Measurements from ENCODE around the gene NOTUM.
"Not testable (repeated sequence)": the region's sequence is repeated elsewhere in the genome, so short reads cannot be mapped to it uniquely, and the experiment has no call there.

Gene NOTUM

DNA sequence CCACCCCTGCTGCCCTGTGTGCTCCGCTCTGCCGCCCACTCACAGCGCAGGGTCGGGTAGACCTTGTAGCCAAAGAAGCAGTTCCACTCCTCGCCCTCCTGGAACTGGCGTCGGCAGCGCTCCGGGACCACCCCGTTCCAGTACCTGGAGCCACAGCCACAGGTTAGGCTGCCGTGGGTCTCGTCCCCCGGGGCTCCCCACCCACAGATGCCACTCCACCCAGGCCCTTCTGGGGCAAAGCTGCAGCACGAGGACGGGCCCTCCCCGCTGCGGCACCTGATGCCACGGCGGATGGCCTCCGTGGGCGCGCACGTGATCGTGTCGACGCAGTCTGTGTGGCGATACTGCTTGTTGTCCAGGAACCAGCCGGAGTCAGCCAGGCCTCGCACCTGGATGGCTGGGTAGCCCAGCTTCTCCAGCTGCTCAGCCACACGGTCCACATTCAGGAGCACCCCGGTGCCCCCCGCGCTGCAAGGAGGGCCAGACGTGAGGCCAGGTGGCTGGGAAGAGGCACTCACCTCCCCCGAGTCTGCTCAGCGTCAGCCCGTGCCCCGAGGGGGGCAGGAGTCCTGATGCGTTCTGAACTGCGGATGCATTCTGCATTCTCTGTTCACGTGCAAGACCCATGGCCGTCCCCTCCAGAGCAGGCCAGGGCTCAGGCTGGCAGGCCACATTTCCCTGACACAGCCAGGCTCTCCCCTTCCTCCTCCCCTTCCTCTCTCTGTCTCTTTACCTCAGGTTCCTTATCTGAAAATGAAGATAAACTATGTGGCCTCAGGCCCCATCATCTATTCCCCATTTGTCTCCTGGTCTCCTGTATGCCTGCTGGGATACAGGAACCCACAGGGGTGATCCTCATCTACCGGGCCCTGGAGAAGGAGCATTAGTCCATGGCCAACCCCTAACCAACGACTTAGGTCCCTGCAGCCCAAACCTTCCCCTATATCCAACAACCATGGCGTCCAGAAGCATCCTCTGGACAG is 4.1 kb downstream of the NOTUM start:
- no peak for DNase-seq

DNA sequence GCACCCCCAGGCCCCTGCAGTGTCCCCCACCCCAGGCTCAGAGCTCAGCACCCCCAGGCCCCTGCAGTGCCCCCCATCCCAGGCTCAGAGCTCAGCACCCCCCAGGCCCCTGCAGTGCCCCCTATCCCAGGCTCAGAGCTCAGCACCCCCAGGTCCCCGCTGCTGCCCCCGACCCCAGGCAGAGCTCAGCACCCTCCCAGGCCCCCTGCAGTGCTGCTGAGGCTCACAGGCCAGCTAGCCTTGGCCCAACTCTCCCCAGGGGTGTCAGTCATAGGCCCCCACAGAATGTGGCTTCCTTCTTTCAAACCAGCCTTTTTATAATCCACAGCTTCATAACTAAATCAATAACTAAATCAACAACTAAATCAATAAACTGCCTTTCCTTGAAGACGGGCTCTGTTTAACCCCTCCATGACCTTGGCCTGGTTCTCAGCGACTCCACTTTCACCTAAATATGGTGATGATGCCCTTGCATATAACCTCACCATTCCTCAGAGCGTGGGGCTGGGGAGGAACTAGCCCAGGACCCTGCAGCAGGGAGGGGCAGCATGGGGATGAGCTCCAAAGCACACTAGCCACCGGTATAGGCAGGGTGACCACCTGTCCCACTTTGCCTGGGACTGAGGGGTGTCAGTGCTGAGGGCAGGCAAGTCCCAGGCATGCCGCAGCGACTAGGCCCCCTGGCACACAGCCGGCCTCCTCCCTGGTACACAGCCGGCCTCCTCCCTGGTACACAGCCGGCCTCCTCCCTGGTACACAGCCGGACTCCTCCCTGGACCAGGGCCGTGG is 5.0 kb downstream of the NOTUM start:
- DNase-seq: no peak

DNA sequence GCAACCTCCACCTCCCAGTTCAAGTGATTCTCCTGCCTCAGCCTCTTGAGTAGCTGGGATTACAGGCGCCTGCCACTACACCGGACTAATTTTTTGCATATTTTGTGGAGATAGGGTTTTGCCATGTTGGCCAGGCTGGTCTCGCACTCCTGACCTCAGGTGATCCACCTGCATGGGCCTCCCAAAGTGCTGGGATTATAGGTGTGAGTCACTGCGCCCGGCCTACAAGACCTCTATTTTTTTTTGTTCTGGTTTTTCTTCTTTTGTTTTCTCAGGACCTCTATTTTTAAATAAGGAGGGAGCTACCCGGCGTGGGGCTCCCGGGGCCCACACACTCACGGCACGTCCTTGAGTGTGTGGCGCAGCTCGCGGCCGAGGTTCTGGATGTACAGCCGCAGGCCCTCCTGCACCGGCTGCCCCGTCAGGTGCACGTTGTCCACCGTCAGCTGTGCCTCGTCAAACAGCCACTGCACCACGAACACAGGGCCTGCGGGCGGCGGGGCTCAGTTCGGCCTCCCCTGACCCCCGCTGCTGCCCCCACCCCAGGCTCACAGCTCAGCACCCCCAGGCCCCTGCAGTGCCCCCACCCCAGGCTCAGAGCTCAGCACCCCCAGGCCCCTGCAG is 5.8 kb downstream of the NOTUM start:
- no peak for DNase-seq

DNA sequence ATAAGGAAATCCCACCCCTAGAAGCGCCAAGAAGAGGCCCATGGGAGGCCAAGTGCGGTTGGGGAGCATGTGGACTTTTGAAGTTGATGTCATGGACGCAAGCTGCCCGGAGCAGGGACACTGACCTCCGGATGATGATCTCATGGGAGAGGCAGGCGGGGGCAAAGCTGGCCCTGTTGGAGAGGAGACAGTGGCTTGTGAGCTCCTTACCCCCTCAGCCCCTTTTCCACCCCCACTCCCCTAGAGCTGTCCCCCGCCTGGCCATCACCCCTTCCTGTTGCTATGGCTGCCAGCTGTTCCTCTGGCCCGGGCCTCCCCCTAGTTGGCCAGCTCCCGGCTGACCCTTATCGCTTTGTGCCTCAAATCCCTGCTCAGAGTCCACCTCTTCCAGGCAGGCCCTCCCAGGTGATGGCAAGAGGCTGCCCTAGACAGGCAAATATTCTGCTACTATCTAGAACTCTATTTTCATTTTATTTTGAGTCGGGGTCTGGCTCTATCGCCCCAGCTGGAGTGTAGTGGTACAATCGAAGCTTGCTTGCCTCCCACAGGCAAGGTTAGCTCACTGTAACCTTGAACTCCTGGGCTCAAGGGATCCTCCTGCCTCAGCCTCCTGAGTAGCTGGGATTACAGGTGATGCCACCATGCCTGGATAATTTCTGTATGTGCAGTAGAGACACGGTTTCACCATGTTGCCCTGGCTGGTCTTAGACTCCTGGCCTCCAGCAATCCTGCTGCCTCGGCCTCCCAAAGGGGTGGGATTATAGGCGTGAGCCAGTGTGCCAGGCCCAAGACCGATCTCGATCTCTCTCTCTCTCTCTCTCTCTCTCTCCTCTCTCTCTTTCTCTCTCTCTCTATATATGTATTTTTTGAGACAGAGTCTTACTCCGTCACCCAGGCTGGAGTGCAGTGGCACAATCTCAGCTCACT is 6.6 kb downstream of the NOTUM start:
- no peak for DNase-seq

DNA sequence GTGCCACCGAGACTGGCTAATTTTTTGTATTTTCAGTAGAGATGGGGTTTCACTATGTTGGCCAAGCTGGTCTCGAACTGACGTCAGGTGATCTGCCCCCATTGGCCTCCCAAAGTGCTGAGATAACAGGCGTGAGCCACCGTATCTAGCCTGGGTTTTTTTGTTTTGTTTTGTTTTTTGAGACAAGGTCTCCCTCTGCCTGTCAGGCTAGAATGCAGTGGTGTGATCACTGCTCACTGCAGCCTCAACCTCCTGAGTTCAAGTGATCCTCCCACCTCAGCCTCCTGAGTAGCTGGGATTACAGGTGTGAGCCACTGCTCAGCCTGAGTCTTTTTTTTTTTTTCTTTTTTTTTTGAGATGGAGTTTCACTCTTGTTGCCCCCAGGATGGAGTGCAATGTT is 7.5 kb downstream of the NOTUM start:
- DNase-seq: not testable (repeated sequence)

DNA sequence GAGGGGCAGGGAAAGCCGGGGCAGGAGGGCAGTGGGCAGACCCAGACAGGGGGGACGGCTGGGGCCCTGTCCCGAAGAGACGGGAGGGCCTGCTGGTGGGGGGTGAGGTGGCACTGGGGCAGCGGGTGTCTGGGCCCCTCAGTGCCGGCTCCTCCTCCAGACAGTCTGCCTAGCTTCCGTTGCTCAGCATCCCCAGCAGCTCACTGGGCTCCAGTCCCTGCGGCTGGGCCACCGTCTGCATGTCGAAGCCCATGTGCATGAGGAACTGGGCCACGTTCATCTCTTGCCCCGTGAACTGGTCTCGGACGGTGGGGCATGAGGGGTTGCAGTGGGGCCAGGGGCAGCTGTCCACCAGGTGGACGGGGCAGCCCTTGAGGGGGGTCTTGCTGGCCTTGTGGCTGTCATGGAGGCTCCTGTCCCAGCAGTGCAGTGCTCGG is 8.2 kb downstream of the NOTUM start:
- DNase-seq: no peak

GRCh38 chr17:81951785-81952684 is 9.0 kb downstream of the NOTUM start:
- no peak for DNase-seq

DNA sequence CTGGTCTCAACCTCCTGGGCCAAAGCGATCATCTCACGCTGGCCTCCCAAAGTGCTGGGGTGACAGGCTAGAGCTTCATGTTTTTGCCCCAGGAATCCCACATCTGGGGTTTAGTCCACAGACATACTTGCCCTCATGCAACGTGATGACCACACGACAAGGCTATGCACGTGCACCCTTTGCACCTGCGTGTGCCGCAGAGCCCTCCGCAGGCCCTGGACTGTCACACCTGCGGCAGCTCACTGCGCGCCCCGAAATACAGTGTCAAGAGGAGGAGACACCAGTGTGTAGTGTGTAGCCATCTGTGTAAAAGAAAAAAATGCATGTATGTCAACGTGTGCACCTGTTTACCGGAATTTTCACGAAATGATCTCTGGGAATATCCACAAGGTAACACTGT is 10.5 kb downstream of the NOTUM start:
- DNase-seq: no peak

- no peak for DNase-seq
These were observed 12.2 kb downstream of the NOTUM start for GRCh38 chr17:81948635-81949378.

GRCh38 chr17:81947189-81947588 is 13.8 kb downstream of the NOTUM start, which contains the start of gene MYADML2:
Gene MYADML2, minus strand, starts transcription at chr17:81947233. Its CDS starts 5,492 bp downstream, at chr17:81941741.
- no peak for DNase-seq

DNA sequence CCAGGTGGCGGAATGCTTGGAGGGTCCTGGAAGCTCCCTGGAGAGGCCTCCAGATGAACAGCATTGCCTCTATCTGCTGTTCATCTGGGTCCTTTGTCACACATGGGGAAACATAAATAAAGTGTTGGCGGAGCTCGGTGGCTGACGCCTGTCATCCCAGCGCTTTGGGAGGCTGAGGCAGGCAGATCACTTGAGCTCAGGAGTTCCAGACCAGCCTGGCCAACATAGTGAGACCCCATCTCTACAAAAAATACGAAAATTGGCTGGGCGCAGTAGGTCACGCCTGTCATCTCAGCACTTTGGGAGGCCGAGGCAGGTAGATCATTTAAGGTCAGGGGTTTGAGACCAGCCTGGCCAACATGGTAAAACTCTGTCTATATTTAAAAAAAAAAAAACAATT is 16.1 kb downstream of the NOTUM start:
- no peak for DNase-seq

DNA sequence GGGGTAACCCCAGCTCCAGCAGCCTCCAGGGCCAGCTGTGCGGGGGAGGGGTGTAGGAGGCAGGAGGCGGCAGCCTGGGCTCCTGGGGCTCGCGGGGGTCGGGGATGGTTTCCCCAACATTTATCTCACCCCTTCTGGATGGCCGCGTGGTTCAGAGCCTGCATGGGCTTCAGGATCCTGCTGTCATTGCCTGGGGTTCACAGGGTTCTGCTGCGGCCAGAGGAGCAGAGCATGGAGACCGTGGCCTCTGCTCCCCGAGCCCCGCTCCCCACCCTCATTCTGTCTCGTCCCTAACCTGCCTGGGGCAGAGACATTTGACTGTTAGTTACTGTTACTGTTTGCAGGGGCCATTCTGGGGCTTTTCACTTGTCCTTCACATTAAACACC is 18.8 kb downstream of the NOTUM start:
- DNase-seq: no peak

DNA sequence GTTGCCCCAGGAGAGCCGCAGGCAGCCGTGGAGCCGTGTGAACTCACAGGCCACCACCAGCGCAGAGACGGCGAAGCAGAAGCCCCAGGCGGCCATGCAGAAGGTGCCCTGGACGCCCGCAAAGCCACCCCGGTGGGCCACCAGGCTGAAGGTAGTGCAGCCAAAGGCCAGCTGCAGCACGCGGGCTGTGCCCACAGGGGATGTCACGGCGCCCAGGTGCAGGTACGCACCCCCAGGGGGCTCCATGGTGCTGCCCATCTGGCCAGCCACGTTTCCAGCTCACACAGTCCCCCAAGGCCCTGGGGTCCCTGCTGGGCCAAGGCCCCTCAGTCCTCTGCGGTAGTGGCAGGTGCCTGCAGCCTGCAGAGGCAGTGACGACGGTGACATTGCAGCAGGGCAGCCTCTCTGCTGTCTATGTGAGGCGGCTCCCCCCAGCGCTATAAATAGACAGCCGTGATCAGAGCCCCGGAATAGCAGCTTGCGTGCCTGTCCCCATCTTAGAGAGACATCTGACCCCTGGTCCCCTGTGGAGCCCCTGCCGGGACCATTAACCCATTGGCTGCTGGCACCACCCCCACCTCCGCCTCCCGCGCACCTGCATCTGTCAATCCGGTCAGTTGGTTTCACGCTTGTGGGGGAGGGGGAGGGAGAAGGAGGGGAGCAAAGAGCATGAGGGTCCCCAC is 19.4 kb downstream of the NOTUM start:
- DNase-seq: no peak

DNA sequence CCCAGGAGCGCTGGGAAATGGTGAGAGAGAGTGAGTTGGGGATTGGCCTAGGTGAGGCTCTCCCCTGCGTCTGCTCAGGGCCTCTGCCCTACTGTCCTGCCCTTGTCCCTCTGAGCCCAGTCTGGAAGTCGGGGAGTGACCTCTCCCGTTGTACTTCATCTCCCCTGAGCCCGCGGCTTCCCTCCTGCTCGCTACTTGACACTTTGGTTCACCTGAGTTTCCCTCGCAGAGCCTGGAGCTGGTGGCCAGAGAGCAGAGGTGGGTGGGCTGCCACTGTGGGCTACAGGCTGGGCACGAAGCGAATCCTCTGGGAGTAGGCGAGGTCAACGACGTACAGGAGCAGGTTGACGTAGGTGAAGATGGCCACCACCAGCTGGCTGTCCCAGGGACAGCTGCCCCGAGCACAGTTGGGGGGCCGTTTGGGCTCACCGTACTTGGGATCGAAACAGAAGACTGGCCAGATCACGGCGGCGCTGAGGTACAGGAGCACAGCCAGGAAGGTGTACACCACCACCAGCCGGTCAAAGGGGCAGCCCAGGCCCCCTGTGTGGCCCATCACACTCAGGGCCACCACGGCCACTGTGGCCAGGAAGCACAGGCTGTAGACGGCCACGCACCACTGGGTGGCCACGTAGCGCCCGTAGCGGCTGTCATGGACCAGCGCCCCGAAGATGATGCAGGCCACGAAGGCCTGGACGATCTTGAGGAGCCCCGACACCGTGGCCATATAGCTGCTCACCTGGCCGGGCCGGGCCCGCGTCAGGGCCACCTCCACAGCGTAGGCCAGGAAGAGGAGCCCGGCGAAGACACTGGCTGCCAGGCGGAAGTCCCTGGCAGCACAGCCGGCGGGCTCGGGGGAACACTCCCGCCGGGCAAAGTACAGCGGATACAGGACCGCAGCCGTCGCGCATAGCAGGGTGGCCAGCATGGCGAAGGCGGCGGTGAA is 20.2 kb downstream of the NOTUM start:
- no peak for DNase-seq

DNA sequence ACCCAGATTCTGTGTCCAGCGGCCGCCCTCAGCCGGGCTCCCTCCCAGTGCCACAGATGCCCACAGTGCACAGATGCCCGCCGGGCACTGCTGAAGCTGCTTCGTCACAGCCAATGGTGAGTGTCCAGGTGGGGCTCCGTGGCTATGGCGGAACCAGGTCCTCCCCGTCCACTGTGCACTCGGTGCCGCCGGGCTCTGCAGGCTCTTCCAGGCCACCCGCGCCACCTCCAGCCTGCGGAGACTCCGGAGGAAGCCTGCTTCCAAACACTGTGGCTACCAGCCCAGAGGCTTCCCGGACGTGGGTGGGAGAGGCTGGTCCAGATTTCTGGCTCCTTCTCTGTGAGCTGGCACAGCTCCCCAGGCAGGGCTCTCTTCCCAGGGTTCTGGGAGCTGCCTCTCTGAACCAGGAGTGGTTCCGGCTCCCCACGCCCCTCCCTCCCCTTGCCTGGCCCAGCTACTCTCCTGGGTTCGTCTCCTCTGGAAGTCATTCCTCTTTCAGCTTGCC is 21.1 kb downstream of the NOTUM start:
- no peak for DNase-seq

- DNase-seq: no peak
These were observed 21.8 kb downstream of the NOTUM start for GRCh38 chr17:81939218-81939617.

GRCh38 chr17:81935709-81936084 is 25.3 kb downstream of the NOTUM start:
- DNase-seq: no peak
